GM10266 (cell line): Measurements from ENCODE around the gene DNAJB1.

ENCODE experiments used
- DNase-seq: peaks from one replicate; pipeline ENCODE4 v3.0.0; 2012; ENCODE audit errors: extremely low spot score
- CTCF ChIP-seq: IDR thresholded peaks from 2 replicates; pipeline ENCODE4 v1.5.1; 2012; ENCODE audit warnings: mild to moderate bottlenecking, low read depth; ENCODE audit not compliant: control insufficient read depth, insufficient read depth; ENCODE audit errors: missing control alignments

DNAJB1 gene

GRCh38 chr19:14476673-14477401 lies 41.4 kb downstream of the DNAJB1 start:
- no peak for TF ChIP-seq CTCF
- DNase-seq = peak; percentile 33

GRCh38 chr19:14476327-14476672 lies 41.9 kb downstream of the DNAJB1 start:
- no peak for DNase-seq
- TF ChIP-seq CTCF = no peak

GRCh38 chr19:14475251-14476073 lies 42.7 kb downstream of the DNAJB1 start, which contains the start of gene PTGER1:
Gene PTGER1, minus strand, starts transcription at chr19:14475354. Its CDS starts 1,034 bp downstream, at chr19:14474320.
- peak; percentile 22 for TF ChIP-seq CTCF
- DNase-seq = peak; percentile 66

- TF ChIP-seq CTCF = no peak
These were observed 43.4 kb downstream of the DNAJB1 start for GRCh38 chr19:14474827-14475226.

GRCh38 chr19:14473978-14474578 lies 44.1 kb downstream of the DNAJB1 start:
- TF ChIP-seq CTCF = no peak
- peak; percentile 46 for DNase-seq

More at GRCh38 chr19:14474827-14475226, 43.4 kb downstream of the DNAJB1 start:
- peak; percentile 24 for DNase-seq

- TF ChIP-seq CTCF = peak; percentile 20
- peak; percentile 53 for DNase-seq
These were observed 44.9 kb downstream of the DNAJB1 start for GRCh38 chr19:14473073-14473977.
